Endothelial cell of coronary artery (primary cell): Measurements from ENCODE around the gene BCL2A1. TPM values are rescaled to one million over a fixed set of nuclear protein-coding genes. Genes with fewer than 3 reads are reported as not detected.

Experiments used
- total RNA-seq: library from RNA; depleted of rRNA; stranded (reverse); fragments of >200 nt; gene quantifications from 2 replicates; pipeline ENCODE4 v1.2.3, GENCODE V29; 2014

BCL2A1 gene
- 0.19 and 2.3 TPM in 2 replicates for total RNA-seq

DNA sequence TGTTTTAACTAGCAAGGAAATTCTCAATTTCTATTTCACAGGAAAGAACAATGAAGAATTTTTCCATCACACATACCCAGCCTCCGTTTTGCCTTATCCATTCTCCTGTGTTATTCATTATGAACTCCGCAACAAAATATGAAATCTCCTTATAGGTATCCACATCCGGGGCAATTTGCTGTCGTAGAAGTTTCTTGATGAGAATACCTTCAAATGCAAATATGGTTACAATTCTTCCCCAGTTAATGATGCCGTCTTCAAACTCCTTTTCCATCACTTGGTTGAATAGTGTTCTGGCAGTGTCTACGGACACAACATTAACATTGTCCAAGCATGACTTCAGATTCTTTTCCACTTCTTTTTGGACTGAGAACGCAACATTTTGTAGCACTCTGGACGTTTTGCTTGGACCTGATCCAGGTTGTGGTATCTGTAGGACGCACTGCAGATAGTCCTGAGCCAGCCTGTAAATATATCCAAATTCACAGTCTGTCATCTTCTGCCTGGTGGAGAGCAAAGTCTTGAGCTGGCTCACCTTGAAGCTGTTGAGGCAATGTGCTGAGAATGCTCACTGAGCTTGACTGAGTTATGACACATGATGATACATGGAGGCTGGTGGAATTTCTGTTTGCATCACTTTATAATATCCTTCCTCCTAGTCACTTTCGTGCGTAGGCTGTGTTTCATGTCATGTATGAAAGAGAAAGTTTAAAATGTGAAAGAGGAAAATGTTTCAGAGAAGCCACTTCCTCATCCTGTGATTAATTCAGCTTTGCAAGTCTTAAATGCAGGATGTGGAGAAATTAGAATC is at the start of gene BCL2A1:
Gene BCL2A1, minus strand, starts transcription at position 573 of the 811 bp plus-strand sequence. Its CDS starts 77 bp downstream, at position 496.

Other genes with a start within 250 kb of the BCL2A1 start
- gene MTHFS, start 74.2 kb downstream of the BCL2A1 start, total RNA-seq: 13.5 and 16.3 TPM in 2 replicates
- 155 and 169 TPM in 2 replicates for gene ZFAND6, start 88.5 kb upstream of the BCL2A1 start, total RNA-seq
- gene FAH, start 181.8 kb upstream of the BCL2A1 start, total RNA-seq: 15.5 and 15.9 TPM in 2 replicates